ENCODE data around the gene NDUFAF2. TPM values are rescaled to one million over a fixed set of nuclear protein-coding genes. Genes with fewer than 3 reads are reported as not detected.

NDUFAF2 gene
- total RNA-seq, 2 experiments from 2014 or later: 41.2 to 46.6 TPM

DNA sequence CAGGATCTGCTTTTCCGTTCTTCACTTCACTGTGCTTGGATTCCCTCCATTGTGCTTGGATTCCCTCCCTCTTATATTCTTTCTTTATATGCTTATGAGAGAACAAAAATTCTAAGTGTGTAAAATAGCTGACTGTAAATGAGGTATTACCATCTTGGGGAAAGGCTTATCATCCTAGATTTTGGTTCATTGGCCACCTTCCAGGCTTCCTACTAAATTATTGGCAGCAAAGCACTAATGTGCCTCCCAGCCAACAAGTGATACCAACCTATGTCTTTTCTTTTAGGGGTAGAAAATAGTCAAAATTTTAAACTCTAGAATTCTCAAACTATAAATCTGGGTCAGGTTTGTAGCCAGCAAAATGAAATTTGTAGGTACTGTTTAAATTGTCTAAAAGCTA is 52.7 kb downstream of the NDUFAF2 start:
- ChIA-PET POLR2A (no interaction called here), CTCF (no interaction called here)
- no peak overlapping the region for H3K27ac Mint-ChIP-seq
- ATAC-seq (no peak), DNase-seq (no peak)
- H3K36me3 Mint-ChIP-seq (ENCODE audit: low read depth): peaks cover 15% of the 10 kb centered on the region
- peaks cover 31% of the 10 kb centered on the region for H3K4me1 Mint-ChIP-seq (ENCODE audit: low read depth)
- intact Hi-C loops (cut with micrococcal nuclease): no loop called here
- no peak overlapping the region for H3K4me3 Mint-ChIP-seq
- TF ChIP-seq, protein P1, sequence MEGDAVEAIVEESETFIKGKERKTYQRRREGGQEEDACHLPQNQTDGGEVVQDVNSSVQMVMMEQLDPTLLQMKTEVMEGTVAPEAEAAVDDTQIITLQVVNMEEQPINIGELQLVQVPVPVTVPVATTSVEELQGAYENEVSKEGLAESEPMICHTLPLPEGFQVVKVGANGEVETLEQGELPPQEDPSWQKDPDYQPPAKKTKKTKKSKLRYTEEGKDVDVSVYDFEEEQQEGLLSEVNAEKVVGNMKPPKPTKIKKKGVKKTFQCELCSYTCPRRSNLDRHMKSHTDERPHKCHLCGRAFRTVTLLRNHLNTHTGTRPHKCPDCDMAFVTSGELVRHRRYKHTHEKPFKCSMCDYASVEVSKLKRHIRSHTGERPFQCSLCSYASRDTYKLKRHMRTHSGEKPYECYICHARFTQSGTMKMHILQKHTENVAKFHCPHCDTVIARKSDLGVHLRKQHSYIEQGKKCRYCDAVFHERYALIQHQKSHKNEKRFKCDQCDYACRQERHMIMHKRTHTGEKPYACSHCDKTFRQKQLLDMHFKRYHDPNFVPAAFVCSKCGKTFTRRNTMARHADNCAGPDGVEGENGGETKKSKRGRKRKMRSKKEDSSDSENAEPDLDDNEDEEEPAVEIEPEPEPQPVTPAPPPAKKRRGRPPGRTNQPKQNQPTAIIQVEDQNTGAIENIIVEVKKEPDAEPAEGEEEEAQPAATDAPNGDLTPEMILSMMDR (IDR thresholded peaks at IDR 0.05): no peak
- no peaks in the 10 kb centered on the region for H3K27me3 Mint-ChIP-seq
- peaks cover 9% of the 10 kb centered on the region for H3K9me3 Mint-ChIP-seq

DNA sequence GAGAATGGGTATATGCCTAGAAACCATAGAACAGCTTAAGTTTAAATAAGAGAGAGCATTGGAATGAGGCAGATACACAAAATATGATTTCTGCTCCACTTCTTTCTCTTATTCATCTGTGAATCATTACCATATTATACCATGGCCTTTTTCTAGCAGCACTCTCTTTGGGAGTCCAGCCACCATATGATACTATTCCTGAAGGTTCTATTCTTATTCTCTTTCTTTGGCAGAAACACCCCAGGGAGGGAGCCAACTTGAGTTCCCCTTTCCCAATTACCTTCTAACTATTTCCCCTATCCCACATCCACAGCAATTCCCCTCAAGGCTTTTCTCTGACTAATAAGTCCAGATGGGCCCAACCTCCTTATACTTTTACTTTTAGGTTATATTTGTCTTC is 55.9 kb downstream of the NDUFAF2 start:
- POLR2A ChIA-PET: no interaction called here
- TF ChIP-seq, protein P1 (IDR thresholded peaks at IDR 0.05): no peak
- DNase-seq (no peak), ATAC-seq (no peak)
- intact Hi-C loops (cut with micrococcal nuclease): no loop called here
- CTCF ChIA-PET: no interaction called here
- no peak overlapping the region for H3K4me3 Mint-ChIP-seq
- no peaks in the 10 kb centered on the region for H3K27me3 Mint-ChIP-seq
- H3K4me1 Mint-ChIP-seq (ENCODE audit: low read depth): peaks cover 20% of the 10 kb centered on the region
- H3K36me3 Mint-ChIP-seq (ENCODE audit: low read depth): peaks cover 12% of the 10 kb centered on the region
- no peaks in the 10 kb centered on the region for H3K9me3 Mint-ChIP-seq
- no peak overlapping the region for H3K27ac Mint-ChIP-seq

DNA sequence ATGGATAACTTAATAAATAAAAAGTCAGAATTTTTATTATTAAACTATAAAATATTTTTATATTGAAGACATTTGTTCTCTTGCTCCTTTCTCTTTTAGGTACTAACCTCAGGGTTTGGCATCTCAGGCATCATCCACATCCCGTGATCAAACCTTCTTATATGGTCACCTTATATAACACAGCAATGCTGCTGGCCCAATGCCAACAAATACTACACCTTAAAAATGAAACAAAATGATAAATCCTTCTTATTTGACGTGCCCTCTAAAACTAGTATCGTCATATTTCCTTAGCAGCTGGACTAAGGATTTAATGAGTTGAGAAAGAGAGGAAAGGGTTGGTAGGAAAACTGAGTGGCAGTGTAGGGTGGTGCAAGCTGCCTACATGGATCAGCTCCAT is 56.6 kb downstream of the NDUFAF2 start:
- CTCF ChIA-PET: no interaction called here
- Mint-ChIP-seq H3K27ac (no peak overlapping the region), H3K4me1 (ENCODE audit: low read depth) (peaks cover 14% of the 10 kb centered on the region), H3K36me3 (ENCODE audit: low read depth) (peaks cover 14% of the 10 kb centered on the region), H3K9me3 (no peaks in the 10 kb centered on the region), H3K27me3 (no peaks in the 10 kb centered on the region), H3K4me3 (no peak overlapping the region)
- intact Hi-C loops (cut with micrococcal nuclease): no loop called here
- TF ChIP-seq, protein P1 (IDR thresholded peaks at IDR 0.05): no peak
- no peak for ATAC-seq
- POLR2A ChIA-PET: no interaction called here
- no peak for DNase-seq

DNA sequence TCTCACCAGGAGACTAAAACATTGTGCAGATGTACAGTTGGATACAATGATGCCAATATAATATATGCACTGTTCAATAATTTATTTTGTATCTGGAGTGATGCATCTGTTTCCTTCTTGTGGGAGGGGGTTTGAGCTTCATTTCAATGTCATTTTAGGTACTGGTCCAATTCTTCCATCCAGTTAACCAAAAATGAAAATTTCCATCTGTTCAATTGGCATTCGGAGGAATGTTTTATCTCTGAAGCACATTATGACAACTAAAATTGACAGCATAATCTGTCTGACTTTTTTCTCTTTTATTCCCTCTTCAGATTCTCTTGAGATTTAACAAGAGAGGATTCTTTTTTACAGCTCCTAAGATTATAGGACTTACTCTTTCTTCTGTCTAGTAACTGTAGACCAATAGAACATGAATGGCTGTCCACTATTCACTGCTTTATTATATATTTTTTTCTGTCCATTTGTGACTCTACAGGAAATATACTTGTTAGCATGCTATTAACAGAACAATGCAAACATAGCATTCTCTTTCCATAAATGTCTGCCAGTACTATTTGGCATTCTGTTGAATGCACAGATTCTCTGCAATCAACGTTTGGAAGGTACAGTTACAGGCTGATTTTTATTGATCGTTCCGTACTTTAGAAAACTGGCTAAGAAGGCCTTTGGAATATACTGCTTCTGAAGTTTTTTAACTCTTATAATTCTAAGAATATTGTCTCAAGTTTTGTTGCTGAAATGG is 57.8 kb downstream of the NDUFAF2 start:
- DNase-seq: no peak
- no peak overlapping the region for H3K4me3 Mint-ChIP-seq
- H3K27me3 Mint-ChIP-seq: no peaks in the 10 kb centered on the region
- POLR2A ChIA-PET: no interaction called here
- no peaks in the 10 kb centered on the region for H3K9me3 Mint-ChIP-seq
- intact Hi-C loops (cut with micrococcal nuclease): no loop called here
- CTCF ChIA-PET: no interaction called here
- H3K36me3 Mint-ChIP-seq (ENCODE audit: low read depth): peaks cover 14% of the 10 kb centered on the region
- H3K4me1 Mint-ChIP-seq (ENCODE audit: low read depth): peaks cover 8% of the 10 kb centered on the region
- no peak for ATAC-seq
- TF ChIP-seq, protein P1 (IDR thresholded peaks at IDR 0.05): no peak
- no peak overlapping the region for H3K27ac Mint-ChIP-seq

DNA sequence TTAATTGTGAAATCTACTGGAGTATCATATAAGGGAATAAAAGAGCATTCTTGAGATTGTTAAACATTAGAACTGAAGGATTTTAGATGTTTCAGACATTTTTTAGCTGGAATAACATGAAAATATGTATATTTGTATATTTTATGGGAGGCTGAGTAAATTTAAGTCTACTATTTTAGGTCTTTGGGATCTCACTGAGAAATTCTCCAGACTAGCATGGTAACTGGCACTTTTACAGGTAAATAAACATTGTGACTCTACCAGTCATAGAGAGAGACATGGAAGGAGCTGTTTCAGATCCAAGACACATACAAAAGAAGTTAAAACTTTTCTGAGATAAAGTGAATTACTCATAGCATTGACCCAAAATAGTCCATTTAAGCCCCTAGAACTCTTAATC is 59.4 kb downstream of the NDUFAF2 start:
- TF ChIP-seq, protein P1 (IDR thresholded peaks at IDR 0.05): no peak
- no peaks in the 10 kb centered on the region for H3K9me3 Mint-ChIP-seq
- H3K27ac Mint-ChIP-seq: no peak overlapping the region
- H3K27me3 Mint-ChIP-seq: no peaks in the 10 kb centered on the region
- ChIA-PET POLR2A (no interaction called here), CTCF (no interaction called here)
- peaks cover 7% of the 10 kb centered on the region for H3K4me1 Mint-ChIP-seq (ENCODE audit: low read depth)
- no peak for ATAC-seq
- peaks cover 15% of the 10 kb centered on the region for H3K36me3 Mint-ChIP-seq (ENCODE audit: low read depth)
- no peak for DNase-seq
- no peak overlapping the region for H3K4me3 Mint-ChIP-seq
- intact Hi-C loops (cut with micrococcal nuclease): no loop called here
